DMS53 (cell line): ENCODE measurements around the gene RABGGTB.
"Not testable (repeated sequence)": the region's sequence is repeated elsewhere in the genome, so short reads cannot be mapped to it uniquely, and the experiment has no call there.

ENCODE experiments used
- DNase-seq: peaks from one replicate; lab custom pipeline; 2025; lab: John Stamatoyannopoulos, UW

Gene RABGGTB

DNA sequence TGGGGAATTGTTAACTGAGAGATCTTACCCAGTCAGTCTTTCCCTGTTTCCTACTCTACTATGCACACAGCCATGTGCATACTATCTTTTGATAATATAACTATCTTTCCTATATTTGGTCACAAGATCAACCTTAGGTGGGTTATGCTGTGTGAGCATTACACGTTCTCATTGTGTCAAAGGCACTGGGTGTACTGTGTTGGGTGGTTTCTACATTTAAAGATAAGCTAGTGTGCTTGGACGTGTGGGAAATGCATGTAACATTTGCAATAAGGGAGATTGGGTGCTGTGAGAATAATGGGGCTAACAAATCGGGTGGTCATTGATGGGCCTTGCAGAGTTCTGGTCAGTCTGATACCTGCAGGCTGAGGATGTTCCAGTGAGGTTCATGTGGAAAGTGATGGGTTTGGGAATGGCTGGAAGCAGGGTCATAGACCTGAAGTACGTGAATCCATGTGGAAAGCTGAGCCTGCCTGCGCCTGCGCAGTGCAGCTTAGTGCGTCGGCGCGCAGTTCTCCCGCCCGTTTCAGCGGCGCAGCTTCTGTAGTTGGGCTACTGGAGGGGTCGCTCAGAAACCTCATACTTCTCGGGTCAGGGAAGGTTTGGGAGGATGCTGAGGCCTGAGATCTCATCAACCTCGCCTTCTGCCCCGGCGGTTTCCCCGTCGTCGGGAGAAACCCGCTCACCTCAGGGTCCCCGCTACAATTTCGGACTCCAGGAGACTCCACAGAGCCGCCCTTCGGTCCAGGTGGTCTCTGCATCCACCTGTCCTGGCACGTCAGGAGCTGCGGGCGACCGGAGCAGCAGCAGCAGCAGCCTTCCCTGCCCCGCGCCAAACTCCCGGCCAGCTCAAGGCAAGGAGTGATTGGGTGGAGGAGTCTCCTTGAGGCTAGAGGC, 10.6 kb downstream of the RABGGTB start, which contains the start of gene MSH4:
Gene MSH4, plus strand, starts transcription at position 507 of the 897 bp plus-strand sequence. Its CDS starts 104 bp downstream, at position 611.
- DNase-seq: peak; percentile 84

DNA sequence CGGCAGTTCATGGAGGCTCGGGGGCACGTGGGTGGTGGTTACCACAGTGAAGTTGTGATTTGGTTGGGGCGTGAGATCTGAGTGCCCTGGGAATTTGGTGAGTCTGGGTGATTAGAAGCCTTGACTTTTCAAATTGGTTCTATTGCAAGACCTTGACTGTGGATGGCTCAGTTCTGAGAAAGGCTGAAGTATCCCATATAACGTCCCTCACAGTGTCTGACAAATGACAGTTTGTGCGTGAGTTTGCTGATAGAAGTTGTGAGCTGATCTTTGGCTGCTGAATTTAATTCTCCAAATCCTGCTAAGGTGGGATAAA, 11.2 kb downstream of the RABGGTB start:
- no peak for DNase-seq

DNA sequence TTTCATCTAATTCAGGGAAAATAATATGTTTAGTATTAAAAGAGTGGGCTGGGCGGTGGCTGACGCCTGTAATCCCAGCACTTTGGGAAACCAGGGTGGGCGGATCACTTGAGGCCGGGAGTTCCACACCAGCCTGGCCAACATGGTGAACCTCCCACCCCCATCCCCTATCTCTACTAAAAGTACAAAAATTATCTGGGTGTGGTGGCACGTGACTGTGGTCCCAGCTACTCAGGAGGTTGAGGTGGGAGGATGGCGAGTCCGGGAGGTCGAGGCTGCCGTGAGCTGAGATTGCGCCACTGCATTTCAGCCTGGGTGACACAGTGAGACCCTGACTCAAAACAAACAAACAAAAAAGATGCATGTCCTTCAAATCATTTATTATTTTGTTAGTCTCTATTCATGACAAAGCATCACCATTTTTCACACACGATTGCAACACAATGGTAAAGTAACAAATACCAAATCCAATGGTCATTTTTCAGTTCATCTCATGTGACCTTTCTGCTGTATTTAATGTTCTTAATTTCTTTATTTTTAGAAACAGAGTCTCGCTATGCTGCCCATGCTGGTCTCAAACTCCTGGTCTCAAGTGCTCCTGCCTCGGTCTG, 11.7 kb downstream of the RABGGTB start:
- no peak for DNase-seq

DNA sequence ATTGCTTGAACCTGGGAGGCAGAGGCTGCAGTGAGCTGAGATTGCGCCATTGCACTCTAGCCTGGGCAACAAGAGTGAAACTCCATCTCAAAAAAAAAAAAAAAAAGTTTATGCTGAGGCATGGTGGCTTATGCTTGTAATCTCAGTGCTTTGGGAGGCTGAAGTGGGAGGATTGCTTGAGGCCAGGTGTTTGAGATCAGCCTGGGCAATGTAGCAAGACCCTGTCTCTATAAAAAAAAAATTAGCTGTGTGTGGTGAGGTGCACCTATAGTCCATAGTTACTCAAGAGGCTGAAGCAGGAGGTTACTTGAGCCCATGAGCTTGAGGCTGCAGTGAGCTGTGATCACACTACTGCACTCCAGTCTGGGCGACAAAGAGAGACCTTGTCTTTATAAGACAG, 15.4 kb downstream of the RABGGTB start:
- not testable (repeated sequence) for DNase-seq

DNA sequence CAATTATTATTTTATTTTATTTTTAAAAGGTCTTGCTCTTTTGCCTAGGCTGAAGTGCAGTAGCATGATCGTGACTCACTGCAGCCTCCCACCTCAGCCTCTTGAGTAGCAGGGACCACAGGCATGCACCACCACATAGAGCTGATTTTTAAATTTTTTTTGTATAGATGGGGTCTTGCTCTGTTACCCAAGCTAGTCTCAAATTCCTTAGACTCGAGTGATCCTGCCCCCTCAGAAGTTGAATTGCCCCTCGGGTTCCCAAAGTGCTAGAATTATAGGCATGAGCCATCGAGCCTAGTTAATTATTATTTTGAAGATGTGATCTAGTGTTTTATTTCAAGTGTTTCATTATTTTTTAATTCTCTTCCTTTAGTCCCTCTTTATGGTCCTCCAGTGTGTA, 22.9 kb downstream of the RABGGTB start:
- no peak for DNase-seq

DNA sequence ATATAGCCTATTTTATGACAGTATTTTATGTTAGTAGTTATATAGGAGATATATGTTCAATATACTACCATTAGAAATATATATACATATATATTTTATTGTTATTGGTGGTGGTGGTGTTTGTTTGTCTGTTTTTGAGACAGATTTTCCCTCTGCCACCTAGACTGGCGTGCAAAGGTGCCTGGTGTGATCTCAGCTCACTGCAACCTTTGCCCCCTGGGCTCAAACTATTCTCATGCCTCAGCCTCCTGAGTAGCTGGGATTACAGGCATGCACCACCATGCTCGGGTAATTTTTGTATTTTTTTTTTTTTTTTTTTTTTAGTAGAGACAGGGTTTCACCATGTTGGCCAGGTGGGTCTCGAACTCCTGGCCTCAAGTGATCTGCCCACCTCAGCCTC, 24.1 kb downstream of the RABGGTB start:
- not testable (repeated sequence) for DNase-seq

DNA sequence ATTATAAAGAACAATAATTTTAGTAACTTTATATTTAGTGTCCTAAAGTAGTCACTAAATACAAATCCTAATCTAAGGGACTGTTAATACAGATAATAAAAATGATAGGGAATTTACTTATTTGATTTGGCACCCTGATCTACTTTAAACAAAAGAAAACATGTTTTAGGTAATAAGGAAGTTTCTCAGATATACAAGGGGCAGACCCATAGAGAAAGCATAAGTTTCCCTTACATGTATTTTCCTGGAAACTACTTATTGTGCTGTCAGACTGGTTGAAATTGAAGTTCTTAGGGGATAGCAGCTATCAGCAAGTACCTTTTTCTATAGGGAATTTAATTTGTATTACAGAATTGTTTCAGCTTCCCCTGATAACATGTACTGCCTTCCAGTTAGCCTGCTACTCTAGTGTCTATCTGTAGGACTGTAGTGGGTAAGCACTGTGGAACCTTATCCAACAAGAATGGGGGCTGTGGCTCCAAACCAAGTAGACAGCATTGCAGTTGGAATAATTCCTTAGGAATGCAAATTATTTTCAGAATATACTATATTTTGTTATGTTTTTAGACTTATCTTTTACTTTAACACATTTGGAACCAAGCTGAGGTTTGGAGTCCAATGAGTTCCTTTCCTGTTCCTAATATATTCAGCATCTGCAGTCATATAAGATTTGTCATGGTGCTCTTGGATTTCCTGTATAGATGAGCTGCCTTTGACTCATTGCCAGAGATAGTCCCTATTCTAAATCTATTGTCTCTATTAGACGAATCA, 25.3 kb downstream of the RABGGTB start:
- DNase-seq: no peak

DNA sequence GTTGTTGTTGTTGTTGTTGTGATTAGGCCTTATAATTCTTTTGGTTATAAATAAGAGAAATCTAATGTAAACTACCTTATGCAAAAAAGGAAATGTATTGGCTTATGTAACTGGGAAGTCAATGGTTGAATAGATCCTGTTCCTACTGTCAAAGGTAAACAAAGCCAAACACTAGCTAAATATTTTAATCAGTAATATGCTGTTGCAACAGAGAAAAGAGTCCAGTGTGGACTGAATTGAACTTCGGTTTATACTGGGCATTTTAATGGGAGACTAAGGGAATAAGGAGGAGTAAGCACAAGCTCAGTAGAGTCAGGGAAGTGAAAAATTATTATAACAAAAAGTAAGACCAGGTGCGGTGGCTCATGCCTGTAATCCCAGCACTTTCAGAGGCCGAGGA, 26.0 kb downstream of the RABGGTB start:
- DNase-seq: no peak

DNA sequence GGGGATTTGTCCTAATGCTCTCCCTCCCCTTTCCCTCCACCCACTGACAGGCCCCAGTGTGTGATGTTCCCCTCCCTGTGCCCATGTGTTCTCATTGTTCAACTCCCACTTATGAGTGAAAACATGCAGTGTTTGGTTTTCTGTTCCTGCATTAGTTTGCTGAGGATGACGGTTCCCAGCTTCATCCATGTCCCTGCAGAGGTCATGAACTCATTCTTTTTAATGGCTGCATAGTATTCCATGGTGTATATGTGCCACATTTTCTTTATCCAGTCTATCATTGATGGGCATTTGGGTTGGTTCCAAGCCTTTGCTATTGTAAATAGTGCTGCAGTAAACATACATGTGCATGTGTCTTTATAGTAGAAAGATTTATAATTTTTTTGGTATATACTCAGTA, 37.5 kb downstream of the RABGGTB start:
- DNase-seq: not testable (repeated sequence)

DNA sequence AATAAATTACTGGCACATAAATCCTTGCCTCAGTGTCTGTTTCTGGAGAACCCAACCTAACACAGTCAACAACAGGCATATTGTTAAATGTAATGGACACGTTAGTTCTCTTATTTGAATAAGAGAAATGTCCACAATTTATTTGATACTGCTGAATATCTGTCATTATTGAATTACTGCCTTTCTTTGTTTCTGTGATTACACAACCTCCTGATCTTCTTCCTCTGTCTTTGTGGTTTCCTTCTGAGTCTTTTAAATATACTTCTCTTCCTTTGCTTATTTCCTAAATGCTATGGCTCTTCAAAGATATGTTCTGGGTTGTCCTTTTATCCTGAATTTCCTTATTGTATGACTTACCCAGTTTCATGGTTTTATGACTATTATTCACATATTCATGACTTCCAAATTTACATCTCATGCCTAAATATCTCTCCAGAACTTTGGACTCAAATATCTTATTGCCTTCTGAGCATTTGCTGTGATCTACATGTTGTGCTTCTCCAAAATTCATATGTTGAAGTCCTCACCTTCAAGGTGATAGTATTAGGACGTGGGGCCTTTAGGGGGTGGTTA, 50.6 kb downstream of the RABGGTB start:
- DNase-seq: no peak

DNA sequence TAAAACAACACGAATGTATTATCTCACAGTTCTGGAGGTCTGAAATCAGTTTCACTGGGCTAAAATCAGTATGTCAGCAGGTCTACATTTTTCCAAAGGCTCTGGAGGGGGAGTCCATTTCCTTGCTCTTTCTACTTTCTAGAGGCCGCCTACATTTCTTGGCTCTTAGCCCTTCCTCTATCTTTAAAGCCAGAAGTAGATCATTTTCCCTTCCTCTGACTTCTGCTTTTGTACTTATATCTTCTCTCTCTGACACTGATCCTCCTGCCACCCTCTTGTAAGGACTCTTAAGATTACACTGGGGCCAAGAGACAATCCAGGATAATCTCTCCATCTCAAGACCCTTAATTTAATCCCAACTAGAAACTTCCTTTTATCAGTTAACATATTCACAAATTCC, 52.0 kb downstream of the RABGGTB start:
- no peak for DNase-seq

DNA sequence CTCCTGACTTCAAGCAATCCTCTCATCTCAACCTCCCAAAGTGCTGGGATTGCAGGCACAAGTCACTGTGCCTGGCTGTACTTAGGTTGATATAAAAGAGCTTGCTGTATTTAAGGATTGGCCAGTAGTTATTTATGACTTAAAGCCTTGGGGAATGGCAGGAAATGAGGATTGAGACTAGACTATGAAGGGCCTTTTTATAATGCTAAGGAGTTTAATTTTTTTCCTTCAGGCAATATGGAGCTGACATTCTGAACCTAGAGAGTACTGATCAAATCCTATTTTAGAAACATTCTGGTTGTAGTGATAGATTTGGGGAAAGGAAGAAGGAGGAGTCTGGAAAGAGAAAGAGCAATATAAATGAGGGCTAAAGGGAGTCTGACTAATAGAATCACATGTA, 55.4 kb downstream of the RABGGTB start:
- no peak for DNase-seq
